ENCODE results near the gene MYH6. TPM values are rescaled to one million over a fixed set of nuclear protein-coding genes. Genes with fewer than 3 reads are reported as not detected.

Gene MYH6
- total RNA-seq, 1 experiment from 2014 or later, result 0.09 TPM

DNA sequence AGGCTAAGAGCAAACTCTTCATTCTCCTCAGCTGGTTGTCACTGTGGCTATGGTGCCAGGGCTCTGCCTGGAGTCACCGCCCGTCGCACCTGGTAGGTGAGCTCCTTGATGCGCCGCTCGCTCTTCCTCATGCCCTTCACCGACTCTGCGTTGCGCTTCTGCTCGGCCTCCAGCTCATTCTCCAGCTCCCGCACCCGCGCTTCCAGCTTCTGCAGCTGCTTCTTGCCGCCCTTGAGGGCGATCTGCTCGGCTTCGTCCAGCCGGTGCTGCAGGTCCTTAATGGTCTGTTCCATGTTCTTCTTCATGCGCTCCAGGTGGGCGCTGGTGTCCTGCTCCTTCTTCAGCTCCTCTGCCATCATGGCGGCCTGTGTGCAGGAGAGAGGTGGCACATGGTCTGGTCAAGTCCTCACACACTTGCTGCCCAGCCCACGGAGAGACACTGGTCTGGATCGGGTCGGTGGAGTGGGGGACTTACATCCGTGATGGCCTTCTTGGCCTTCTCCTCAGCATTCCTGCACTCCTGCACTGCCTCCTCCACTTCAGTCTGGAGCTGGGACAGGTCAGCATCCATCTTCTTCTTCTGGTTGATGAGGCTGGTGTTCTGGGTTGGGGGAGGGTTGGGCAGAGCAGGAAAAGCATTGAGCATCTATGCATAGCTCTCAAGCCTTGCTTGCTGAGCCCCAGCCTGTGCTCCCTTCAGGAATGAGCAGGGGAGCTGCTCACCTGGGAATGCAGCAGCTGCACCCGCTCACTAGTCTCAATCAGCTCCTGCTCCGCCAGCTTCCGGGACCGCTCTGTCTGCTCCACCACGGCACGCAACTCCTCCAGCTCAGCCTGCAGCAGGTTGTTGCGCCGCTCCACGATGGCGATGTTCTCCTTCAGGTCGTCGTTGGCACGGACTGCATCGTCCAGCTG lies 7.1 kb upstream of the MYH6 start:
- Mint-ChIP-seq H3K27ac (no peak overlapping the region), H3K4me3 (no peak overlapping the region), H3K9me3 (no peaks in the 10 kb centered on the region), H3K36me3 (no peaks in the 10 kb centered on the region), H3K4me1 (no peaks in the 10 kb centered on the region), H3K27me3 (ENCODE audit: low read depth) (peaks cover 19% of the 10 kb centered on the region)
- CTCF ChIA-PET, result interaction anchor here (1.1 to 3.2 kb wide), 4 partner anchors 19 to 42 kb away, joined by 3 to 9 read pairs (median 6); no protein-coding TSS in a partner anchor
- POLR2A ChIA-PET, result no interaction called here
- DNase-seq (ENCODE audit: low spot score) (no peak), ATAC-seq (no peak)
- TF ChIP-seq MYBL2 (CRISPR knock-in tag; IDR thresholded peaks at IDR 0.05) (no peak), PRRX2 (CRISPR knock-in tag; IDR thresholded peaks at IDR 0.05) (no peak), ZNF138 (CRISPR knock-in tag; conservative IDR thresholded peaks at IDR 0.05) (no peak), FOXK1 (CRISPR knock-in tag; IDR thresholded peaks at IDR 0.05) (no peak), FOXJ3 (CRISPR knock-in tag; IDR thresholded peaks at IDR 0.05; ENCODE audit: borderline replicate concordance) (no peak), EMX1 (CRISPR knock-in tag; IDR thresholded peaks at IDR 0.05) (no peak), KAT7 (CRISPR knock-in tag; IDR thresholded peaks at IDR 0.05; ENCODE audit: borderline replicate concordance) (no peak), JUN (CRISPR knock-in tag; IDR thresholded peaks at IDR 0.05) (no peak), TP53 (CRISPR knock-in tag; IDR thresholded peaks at IDR 0.05) (no peak), ZNF671 (CRISPR knock-in tag; IDR thresholded peaks at IDR 0.05) (no peak)
- TF ChIP-seq, protein P1, sequence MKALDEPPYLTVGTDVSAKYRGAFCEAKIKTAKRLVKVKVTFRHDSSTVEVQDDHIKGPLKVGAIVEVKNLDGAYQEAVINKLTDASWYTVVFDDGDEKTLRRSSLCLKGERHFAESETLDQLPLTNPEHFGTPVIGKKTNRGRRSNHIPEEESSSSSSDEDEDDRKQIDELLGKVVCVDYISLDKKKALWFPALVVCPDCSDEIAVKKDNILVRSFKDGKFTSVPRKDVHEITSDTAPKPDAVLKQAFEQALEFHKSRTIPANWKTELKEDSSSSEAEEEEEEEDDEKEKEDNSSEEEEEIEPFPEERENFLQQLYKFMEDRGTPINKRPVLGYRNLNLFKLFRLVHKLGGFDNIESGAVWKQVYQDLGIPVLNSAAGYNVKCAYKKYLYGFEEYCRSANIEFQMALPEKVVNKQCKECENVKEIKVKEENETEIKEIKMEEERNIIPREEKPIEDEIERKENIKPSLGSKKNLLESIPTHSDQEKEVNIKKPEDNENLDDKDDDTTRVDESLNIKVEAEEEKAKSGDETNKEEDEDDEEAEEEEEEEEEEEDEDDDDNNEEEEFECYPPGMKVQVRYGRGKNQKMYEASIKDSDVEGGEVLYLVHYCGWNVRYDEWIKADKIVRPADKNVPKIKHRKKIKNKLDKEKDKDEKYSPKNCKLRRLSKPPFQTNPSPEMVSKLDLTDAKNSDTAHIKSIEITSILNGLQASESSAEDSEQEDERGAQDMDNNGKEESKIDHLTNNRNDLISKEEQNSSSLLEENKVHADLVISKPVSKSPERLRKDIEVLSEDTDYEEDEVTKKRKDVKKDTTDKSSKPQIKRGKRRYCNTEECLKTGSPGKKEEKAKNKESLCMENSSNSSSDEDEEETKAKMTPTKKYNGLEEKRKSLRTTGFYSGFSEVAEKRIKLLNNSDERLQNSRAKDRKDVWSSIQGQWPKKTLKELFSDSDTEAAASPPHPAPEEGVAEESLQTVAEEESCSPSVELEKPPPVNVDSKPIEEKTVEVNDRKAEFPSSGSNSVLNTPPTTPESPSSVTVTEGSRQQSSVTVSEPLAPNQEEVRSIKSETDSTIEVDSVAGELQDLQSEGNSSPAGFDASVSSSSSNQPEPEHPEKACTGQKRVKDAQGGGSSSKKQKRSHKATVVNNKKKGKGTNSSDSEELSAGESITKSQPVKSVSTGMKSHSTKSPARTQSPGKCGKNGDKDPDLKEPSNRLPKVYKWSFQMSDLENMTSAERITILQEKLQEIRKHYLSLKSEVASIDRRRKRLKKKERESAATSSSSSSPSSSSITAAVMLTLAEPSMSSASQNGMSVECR (CRISPR knock-in tag; IDR thresholded peaks at IDR 0.05; ENCODE audit: borderline replicate concordance), result no peak
- TF ChIP-seq, protein P2, sequence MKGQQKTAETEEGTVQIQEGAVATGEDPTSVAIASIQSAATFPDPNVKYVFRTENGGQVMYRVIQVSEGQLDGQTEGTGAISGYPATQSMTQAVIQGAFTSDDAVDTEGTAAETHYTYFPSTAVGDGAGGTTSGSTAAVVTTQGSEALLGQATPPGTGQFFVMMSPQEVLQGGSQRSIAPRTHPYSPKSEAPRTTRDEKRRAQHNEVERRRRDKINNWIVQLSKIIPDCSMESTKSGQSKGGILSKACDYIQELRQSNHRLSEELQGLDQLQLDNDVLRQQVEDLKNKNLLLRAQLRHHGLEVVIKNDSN (CRISPR knock-in tag; IDR thresholded peaks at IDR 0.05), result no peak
- TF ChIP-seq, protein P3, sequence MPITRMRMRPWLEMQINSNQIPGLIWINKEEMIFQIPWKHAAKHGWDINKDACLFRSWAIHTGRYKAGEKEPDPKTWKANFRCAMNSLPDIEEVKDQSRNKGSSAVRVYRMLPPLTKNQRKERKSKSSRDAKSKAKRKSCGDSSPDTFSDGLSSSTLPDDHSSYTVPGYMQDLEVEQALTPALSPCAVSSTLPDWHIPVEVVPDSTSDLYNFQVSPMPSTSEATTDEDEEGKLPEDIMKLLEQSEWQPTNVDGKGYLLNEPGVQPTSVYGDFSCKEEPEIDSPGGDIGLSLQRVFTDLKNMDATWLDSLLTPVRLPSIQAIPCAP (CRISPR knock-in tag; IDR thresholded peaks at IDR 0.05), result no peak
- TF ChIP-seq, protein P4, sequence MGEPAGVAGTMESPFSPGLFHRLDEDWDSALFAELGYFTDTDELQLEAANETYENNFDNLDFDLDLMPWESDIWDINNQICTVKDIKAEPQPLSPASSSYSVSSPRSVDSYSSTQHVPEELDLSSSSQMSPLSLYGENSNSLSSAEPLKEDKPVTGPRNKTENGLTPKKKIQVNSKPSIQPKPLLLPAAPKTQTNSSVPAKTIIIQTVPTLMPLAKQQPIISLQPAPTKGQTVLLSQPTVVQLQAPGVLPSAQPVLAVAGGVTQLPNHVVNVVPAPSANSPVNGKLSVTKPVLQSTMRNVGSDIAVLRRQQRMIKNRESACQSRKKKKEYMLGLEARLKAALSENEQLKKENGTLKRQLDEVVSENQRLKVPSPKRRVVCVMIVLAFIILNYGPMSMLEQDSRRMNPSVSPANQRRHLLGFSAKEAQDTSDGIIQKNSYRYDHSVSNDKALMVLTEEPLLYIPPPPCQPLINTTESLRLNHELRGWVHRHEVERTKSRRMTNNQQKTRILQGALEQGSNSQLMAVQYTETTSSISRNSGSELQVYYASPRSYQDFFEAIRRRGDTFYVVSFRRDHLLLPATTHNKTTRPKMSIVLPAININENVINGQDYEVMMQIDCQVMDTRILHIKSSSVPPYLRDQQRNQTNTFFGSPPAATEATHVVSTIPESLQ (CRISPR knock-in tag; IDR thresholded peaks at IDR 0.05), result no peak
- TF ChIP-seq, protein P5, sequence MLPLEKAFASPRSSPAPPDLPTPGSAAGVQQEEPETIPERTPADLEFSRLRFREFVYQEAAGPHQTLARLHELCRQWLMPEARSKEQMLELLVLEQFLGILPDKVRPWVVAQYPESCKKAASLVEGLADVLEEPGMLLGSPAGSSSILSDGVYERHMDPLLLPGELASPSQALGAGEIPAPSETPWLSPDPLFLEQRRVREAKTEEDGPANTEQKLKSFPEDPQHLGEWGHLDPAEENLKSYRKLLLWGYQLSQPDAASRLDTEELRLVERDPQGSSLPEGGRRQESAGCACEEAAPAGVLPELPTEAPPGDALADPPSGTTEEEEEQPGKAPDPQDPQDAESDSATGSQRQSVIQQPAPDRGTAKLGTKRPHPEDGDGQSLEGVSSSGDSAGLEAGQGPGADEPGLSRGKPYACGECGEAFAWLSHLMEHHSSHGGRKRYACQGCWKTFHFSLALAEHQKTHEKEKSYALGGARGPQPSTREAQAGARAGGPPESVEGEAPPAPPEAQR (CRISPR knock-in tag; IDR thresholded peaks at IDR 0.05), result no peak
- TF ChIP-seq, protein P6, sequence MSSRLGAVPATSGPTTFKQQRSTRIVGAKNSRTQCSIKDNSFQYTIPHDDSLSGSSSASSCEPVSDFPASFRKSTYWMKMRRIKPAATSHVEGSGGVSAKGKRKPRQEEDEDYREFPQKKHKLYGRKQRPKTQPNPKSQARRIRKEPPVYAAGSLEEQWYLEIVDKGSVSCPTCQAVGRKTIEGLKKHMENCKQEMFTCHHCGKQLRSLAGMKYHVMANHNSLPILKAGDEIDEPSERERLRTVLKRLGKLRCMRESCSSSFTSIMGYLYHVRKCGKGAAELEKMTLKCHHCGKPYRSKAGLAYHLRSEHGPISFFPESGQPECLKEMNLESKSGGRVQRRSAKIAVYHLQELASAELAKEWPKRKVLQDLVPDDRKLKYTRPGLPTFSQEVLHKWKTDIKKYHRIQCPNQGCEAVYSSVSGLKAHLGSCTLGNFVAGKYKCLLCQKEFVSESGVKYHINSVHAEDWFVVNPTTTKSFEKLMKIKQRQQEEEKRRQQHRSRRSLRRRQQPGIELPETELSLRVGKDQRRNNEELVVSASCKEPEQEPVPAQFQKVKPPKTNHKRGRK (CRISPR knock-in tag; IDR thresholded peaks at IDR 0.05; ENCODE audit: borderline replicate concordance), result no peak
- TF ChIP-seq, protein P7, sequence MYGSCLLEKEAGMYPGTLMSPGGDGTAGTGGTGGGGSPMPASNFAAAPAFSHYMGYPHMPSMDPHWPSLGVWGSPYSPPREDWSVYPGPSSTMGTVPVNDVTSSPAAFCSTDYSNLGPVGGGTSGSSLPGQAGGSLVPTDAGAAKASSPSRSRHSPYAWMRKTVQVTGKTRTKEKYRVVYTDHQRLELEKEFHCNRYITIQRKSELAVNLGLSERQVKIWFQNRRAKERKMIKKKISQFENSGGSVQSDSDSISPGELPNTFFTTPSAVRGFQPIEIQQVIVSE (CRISPR knock-in tag; IDR thresholded peaks at IDR 0.05; ENCODE audit: borderline replicate concordance), result no peak
